Measurements from ENCODE around the gene PHF2.

PHF2 gene

DNA sequence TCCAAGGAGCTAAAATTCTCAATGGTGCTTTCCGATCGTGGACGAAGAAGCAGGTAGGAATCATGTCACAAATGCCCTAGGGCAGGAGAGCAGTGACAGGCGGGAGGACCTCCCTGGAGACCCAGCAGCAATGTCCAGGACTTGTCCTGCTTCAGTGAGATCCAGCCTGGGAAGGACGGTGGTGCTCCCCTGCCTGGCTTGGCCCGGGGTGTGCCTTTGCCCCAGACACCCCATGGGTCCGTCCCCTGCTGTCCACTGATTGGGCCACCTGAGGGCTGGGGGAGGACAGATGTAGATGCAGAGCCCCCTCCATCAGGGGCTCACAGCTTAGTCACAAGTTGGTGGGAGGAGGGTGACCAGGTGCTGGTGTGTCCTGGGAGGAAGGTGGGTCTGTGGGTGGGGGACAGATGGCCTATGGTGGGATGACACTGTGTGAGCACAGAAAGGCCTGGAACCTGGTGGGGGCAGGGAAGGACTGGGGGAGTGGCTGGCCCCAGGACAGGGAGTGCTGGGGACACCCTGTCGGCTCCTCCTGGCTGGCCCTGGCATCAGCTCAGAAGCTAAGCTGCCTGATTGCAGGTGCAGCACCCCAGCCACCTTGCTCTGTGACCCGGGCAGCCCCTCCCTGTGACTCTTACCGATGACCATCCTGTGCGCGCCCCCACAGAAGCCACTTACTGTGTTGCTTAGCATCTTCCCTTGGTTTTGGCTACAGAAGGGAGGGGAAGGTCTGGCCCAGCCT, 82.0 kb downstream of the PHF2 start:
- TF ChIP-seq, protein P1, sequence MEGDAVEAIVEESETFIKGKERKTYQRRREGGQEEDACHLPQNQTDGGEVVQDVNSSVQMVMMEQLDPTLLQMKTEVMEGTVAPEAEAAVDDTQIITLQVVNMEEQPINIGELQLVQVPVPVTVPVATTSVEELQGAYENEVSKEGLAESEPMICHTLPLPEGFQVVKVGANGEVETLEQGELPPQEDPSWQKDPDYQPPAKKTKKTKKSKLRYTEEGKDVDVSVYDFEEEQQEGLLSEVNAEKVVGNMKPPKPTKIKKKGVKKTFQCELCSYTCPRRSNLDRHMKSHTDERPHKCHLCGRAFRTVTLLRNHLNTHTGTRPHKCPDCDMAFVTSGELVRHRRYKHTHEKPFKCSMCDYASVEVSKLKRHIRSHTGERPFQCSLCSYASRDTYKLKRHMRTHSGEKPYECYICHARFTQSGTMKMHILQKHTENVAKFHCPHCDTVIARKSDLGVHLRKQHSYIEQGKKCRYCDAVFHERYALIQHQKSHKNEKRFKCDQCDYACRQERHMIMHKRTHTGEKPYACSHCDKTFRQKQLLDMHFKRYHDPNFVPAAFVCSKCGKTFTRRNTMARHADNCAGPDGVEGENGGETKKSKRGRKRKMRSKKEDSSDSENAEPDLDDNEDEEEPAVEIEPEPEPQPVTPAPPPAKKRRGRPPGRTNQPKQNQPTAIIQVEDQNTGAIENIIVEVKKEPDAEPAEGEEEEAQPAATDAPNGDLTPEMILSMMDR (IDR thresholded peaks at IDR 0.05; ENCODE audit: low read depth, low read length) = no peak

DNA sequence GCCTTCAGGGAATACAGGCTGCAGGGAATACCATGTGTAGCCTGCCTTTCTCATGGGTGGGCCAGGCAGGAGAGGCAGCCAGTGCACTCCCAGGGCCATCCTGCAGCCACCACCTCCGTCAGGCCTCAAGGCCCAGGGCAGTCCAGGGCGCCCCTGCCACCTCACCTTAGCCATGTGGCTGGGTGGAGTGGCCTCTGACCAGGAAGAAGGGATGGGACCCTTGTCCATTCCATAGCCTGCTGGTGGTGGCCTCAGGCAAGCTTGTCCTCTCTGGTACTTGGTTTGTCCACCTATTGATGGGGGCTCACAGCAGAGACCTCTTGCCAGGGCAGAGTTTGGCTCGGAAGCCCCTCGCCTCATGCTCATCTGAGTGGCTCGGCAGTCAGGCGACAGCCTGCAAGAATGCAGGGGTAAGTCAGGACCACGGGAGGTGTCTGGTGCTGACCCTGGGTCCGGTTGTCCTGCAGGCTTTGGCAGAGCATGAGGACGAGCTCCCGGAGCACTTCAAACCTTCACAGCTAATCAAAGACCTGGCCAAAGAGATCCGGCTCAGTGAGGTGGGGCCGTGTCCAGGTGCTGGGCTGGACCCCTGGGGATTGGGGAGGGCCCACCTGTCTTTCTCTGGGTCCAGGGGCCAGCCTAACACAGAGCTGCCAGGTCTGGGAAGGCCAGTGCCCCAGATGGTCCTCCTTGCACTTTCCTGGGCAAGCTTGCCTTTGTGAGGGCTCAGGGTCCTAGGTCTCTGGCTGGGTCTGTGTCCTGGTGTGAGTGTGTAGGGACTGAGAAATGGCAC, 82.9 kb downstream of the PHF2 start:
- TF ChIP-seq, protein P1 (IDR thresholded peaks at IDR 0.05; ENCODE audit: low read depth, low read length) = no peak
- no peak for DNase-seq (ENCODE audit: extremely low read depth, low read depth)

More for the DNA sequence above, 82.0 kb downstream of the PHF2 start:
- no peak for DNase-seq (ENCODE audit: extremely low read depth, low read depth)

GRCh38 chr9:93659837-93660177, 83.4 kb downstream of the PHF2 start:
- DNase-seq (ENCODE audit: extremely low read depth, low read depth) = no peak
- TF ChIP-seq, protein P1 (IDR thresholded peaks at IDR 0.05; ENCODE audit: low read depth, low read length) = no peak

DNA sequence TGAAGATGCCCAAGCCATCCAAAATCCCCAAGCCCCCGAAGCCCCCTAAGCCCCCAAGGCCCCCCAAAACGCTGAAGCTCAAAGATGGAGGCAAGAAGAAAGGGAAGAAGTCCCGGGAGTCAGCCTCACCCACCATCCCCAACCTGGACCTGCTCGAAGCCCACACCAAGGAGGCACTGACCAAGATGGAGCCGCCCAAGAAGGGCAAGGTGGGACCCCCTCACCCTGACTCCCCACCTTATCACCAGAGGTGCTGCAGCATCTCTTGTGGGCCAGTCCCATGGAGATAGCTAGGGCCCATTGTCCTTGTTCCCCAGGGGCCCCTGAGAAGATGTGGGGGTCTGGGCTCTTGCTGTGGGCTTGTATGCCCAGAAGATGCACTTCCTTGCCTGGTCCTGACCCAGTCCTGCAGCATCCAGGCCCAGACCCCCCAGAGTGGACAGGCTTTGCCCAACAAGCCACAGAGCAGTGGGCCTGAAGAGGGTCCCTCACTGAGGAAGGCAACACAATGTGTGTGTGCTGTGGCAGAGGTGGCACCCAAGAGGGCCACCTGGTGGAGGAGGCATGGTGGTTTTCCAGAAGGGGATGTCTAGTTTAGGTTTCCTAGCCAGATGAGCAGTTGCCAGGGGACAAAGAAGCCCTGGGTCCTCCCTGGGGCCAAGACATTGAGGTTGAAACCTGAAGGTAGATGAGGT, 84.1 kb downstream of the PHF2 start:
- TF ChIP-seq, protein P1 (IDR thresholded peaks at IDR 0.05; ENCODE audit: low read depth, low read length) = no peak
- DNase-seq (ENCODE audit: extremely low read depth, low read depth) = no peak

- no peak for DNase-seq (ENCODE audit: extremely low read depth, low read depth)
Observed at GRCh38 chr9:93661591-93661990, 85.2 kb downstream of the PHF2 start.

DNA sequence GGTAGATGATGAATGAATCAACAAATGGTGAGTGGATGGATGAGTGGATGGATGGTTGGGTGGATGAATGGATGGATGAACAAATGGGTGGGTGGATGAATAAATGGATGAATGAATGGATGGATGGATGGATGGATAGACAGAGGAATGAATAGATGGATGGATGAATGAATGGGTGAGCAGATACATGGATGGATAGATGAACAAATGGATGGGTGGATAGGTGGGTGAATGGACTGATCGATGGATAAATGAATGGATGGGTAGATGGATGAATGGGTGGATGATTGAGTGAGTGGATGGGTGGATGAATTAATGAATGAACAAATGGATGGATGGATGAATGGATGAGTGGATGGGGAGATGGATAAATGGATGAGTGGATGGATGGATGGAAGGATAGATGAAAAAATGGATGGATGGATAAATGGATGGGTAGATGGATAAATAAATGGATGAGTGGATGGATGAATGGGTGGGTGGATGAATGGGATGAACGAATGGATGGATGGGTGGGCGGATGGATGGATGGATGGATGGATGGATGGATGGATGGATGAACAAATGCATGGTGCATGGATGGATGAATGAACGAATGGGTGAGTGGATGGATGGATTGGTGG, 85.7 kb downstream of the PHF2 start:
- TF ChIP-seq, protein P1 (IDR thresholded peaks at IDR 0.05; ENCODE audit: low read depth, low read length) = no peak
- no peak for DNase-seq (ENCODE audit: extremely low read depth, low read depth)

More at GRCh38 chr9:93661591-93661990, 85.2 kb downstream of the PHF2 start:
- TF ChIP-seq, protein P1 (IDR thresholded peaks at IDR 0.05; ENCODE audit: low read depth, low read length) = no peak

Data from AG09319 (cell line).